GM21619 (cell line): ENCODE measurements around the gene MBD2.
"Not testable (repeated sequence)": the region's sequence is repeated elsewhere in the genome, so short reads cannot be mapped to it uniquely, and the experiment has no call there.

Experiments
- ATAC-seq: cut with Tn5 transposase; IDR thresholded peaks from one replicate; pipeline ENCODE4 v1.9.1; 2021; ENCODE audit not compliant: unreplicated experiment

MBD2 gene, protein sequence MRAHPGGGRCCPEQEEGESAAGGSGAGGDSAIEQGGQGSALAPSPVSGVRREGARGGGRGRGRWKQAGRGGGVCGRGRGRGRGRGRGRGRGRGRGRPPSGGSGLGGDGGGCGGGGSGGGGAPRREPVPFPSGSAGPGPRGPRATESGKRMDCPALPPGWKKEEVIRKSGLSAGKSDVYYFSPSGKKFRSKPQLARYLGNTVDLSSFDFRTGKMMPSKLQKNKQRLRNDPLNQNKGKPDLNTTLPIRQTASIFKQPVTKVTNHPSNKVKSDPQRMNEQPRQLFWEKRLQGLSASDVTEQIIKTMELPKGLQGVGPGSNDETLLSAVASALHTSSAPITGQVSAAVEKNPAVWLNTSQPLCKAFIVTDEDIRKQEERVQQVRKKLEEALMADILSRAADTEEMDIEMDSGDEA

DNA sequence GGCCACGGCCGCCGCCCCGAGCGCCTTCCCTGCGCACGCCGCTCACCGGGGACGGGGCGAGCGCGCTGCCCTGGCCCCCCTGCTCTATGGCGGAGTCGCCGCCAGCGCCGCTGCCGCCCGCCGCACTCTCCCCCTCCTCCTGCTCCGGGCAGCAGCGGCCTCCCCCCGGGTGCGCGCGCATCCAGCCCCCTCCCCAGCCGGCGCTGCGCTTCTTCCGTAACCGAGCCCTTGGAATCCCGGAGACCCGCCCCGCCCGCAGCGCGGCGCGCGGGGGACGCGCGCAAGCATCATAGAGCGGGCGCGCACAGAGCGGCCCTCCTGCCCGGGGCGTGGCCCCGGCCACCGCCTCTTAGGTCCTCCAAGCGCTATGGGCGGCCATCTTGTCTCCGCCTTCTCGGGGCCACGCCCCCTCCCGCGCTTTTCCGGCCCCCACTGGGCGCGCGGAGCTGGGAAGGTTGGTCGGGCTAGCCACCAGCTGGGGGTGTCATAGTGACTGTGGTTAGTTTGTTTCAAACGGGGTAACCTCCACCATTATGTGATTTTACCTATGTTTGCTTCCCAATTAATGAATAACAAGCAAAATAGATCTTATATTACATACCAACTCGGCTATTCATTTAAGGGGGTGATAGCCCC lies at the start of gene MBD2:
MBD2 (minus strand) TSS at position 291 of the 636 bp plus-strand sequence; CDS start at position 181, 110 bp downstream.
- ATAC-seq = peak; percentile 88

DNA sequence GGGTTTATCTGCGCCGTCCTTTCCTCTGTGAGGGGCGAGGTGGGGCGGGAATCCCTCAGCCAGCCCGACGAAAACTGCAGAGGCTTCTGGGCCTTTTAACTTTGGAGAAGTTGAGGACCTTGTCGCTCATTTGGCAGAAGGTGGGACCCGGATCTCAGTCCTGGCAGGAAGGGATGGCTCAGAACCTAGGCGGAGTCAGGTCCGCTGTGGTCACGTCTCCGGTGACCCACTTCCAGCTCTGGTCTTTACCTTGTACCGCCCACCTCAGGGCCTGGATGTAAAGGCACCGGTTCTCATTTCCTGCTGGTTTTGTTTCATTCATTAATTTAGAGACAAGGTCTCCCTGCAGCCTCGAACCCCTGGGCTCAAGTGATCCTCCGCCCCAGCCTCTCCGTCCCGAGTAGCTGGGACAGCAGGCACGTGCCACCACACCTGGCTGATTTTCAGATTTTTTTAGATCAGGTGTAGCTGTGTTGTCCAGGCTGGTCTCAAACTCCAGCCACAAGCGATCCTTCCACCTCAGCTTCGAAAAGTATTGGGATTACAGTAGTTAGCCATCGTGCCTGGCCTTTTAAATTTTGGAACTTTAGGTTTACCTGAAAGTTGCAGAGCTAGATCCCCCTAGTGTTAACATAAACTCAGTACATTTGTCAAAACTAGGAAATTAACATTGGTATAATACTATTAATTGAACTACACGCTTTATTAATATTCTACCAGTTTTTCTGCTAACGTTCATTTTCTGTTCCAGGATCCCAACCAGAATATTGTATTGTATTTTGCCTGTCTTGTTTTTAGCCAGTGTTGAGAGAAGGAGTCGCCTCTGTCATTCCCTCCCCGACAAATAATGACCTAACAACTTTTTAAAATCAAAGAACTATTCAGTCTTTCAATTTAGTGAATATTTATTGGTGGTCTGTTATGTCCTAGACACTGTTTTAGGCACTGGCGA lies 45.7 kb upstream of the MBD2 start:
- peak; percentile 40 for ATAC-seq

DNA sequence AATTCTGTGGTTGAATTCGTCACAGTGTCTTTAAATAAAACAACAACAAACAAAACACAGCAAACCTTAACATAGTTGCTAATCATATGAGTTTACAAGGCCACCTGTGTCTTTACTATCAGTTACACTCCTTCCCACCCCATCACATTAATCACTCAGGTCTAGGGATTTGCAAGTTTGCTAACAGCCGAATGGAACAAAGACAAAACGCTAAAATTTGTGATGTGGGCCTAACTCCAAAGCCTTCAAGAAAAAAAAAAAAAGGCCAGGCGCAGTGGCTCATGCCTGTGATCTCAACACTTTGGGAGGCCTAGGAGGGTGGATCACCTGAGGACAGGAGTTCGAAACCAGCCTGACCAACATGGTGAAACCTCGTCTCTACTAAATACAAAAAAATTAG lies 44.3 kb upstream of the MBD2 start:
- no peak for ATAC-seq

DNA sequence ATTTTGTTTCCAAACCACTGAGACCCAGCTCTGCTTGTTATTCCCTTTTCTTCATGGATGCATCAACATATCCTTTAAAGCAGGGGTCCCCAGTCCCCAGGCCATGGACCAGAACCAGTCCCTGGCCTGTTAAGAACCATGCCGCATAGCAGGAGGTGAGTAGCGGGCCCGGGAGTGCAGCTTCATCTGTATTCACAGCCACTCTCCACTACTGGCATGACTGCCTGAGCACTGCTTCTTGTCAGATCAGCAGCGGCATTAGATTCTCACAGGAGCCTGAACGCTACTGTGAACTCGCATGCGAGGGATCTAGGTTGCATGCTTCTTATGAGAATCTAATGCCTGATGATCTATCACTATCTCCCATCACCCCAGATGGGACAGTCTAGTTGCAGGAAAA lies 43.2 kb upstream of the MBD2 start:
- no peak for ATAC-seq

DNA sequence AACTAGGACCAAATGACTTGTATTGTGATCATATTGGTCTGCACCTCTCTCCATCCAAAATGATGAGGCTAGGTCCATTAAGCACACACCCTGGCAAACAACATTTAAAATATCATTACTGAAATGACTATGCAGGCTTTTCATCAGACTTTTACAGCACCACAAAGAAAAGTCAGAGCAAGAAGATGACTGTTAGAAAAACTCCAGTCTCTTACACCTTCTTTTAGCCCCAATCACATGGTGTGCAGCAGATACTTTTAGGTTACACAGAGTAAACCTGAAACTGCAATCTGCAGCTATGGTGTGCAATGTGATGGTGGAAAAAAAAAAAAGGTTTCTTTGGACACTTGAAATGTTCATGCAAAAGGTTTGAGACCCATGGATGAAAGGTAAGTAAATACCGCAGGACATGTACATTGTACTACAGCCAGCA lies 39.5 kb upstream of the MBD2 start:
- ATAC-seq = peak; percentile 75

DNA sequence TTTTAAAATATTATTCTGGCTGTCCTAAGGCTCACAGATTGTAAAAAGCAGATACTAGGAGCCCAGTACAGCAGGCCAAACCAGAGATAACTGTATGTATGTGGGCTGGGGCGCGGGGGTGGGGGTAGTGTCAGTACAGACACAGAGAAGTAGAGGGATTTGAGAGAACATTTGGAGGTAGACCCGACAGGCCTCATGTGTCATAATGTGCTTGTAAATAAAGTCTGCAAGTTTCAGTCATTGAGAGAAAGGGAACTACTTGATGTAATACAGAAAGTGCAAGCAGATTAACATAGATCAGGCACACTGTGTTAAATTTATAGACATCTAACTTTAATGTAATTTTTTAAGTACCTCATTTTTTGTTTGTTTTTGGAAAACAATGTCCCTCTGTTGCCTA lies 37.4 kb upstream of the MBD2 start:
- ATAC-seq = peak; percentile 69

DNA sequence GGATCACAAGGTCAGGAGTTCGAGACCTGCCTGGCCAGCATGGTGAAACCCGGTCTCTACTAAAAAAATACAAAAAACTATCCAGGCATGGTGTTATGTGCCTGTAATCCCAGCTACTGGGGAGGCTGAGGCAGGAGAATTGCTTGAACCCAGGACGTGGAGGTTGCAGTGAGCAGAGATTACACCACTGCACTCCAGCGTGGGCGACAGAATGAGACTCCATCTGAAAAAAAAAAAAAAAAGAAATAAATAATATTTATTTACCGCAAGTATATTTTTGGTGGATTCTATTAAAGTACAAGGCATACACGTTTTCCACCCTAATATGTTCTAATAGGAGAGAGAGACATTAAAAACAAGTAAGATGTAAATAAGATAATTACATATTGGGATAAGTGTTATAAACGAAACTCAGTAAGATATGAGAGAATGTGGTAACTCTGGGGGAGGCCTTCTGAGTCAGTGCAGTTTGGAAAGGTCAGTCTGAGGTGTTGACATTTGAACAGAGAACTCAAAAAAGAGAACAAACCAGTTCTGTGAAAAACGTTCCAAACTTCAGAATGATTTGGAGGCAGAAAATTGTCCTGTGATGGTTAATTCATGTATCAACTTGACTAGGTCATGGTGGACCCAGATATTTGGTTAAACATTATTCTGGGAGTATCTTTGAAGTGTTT lies 36.1 kb upstream of the MBD2 start:
- ATAC-seq = peak; percentile 31

DNA sequence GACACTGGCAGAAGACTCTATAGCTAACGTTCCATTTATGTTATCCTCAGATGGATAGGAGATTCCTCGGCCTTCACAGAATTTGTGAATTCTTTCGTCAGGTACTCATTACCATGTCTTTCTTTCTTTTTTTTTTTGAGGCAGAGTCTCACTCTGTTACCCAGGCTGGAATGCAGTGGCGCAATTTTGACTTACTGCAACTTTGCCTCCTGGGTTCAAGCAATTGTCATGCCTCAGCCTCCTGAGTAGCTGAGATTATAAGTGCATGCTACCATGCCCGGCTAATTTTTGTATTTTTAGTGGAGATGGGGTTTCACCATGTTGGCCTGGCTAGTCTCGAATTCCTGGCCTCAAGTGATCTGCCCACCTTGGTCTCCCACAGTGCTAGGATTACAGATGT lies 33.3 kb upstream of the MBD2 start:
- ATAC-seq = not testable (repeated sequence)

DNA sequence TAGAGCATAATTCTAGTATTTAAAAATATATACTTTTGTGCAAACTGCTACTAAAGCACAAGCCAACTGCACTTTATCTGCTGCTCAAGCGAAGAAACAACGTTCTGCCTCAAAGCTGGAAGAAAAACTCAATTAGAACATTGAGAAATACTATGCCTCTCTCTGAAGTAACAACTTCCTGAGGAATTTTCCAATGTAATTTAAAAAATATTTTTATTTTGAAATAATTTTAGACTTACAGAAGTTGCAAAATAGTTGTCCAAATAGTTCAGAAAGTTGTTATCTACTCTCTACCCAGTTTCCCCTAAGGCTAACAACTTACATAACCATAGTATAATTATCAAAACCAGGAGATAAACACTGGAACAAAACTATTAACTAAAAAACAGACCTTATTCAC lies 32.5 kb upstream of the MBD2 start:
- no peak for ATAC-seq

DNA sequence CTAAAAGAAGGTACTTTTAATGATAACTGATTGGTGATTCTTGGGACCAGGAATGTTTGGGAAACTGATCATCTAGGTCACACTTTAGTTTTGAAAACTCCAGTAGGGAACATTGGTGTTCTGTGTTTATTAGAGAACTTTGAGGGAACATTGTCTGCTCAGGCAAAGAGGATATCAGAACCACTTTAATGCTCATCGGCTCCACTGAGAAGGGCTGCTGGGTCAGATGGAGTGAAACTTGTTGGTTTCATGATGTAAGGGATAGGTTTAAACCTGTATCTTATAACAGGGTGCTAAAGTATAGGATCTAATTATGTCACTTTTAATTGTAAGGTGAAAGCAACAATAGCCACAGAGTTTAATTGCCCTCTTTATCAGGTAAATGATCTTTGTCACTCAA lies 30.7 kb upstream of the MBD2 start:
- ATAC-seq = no peak

DNA sequence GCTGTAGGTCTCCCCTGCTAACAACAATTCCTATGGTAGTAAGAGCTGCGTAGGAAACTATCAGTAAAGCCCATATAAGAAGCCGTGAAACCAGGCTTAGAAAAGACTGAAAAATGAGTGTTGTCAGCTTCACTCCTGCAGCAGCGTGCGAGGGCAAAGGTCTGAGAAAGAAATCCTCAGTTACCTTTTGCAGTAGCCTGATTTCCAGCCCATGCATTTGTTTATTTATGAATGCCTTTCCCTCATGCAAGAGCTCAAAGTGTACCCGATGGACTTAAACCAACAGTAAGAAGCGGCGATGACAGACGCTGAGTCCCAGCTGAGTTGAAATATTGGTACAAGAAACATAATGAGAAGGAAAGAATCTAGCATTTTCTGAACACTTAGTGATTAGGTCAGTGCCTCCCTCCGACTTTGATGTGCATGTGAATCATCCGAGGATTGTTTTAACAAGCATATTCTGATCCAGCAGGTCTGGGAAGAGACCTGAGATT lies 29.8 kb upstream of the MBD2 start:
- ATAC-seq = no peak

DNA sequence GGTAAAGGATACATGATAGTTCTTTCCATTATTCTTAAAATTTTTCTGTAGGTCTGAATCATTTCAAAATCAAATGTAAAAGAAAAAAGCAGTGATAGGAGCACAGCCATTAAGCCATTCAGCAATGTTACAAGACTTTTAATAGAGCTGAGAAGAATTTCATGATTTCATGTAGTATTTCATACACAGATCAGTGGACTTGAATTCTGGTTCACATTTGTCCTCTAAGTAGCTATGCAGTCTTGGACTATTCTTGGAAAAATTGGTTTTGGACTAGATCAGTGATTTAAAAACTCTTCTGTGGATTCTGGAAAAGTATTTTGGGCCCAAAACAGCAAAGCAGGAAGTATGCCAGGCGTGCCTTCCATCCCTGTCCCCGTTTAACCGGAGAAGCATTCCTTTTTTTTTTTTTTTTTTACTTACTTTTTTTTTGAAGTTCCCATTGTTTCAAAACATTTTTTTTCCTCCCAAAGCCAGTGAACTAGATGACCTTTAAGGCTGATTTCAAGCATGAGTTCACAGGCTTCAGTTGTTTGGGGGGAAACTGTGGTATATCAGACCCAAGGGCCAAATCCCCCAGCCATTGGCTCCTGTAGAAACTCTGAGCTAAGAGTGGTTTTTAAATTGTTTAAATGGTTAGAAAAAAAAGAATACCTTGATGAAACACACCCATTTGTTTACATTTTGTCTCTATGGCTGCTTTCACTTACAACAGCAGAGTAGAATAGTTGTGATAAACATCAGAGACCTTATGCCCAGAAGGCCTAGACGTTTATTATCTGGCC lies 27.3 kb upstream of the MBD2 start:
- no peak for ATAC-seq

DNA sequence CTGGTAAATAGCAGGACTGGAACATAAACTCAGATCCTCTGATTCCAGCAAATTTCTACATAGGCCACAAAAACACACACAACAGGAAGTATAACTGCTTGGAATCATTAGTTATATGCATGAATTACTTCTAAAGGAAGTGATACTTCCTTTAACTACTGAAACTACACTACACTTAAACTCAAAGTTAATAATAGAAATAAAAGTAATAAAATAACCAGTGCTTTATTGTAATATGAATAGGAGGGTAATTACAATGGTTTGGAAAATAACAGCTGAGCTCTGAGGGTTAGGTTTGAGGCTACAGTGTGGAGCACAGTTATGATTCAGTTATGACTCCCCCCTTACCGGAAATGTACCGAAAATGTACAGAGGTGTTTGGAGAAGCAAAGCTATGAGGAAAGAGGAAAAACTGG lies 26.4 kb upstream of the MBD2 start:
- peak; percentile 81 for ATAC-seq

DNA sequence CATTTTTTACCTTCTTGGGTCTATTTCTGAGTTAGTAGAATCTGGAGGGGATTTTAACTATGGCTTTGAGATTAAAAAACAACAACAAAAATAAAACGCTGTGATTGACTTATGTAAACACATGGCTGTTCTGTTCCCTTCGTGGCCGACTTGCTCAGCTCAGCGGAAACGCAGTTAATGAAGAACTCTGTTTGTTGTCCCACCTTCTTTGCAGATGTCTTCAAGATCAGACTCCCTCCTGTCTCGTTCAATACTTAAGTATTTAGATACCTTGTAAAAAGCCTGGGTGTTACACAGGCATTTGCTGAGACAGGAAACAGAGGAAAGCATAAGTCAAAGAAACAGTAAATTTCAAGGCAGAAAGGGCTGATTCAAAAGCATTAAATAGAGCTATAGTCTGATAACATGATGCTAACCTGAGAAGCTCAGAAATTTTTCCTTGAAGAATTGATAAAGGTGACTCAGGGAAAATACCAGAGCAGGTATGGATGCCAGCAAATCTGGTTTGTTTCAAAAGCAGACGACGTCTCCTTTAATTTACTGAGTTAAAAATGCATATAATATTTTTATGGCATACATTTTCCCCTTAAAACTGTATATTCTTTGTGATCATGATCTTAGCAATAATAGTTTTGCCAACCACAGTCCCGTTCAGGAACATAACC lies 23.2 kb upstream of the MBD2 start:
- no peak for ATAC-seq

DNA sequence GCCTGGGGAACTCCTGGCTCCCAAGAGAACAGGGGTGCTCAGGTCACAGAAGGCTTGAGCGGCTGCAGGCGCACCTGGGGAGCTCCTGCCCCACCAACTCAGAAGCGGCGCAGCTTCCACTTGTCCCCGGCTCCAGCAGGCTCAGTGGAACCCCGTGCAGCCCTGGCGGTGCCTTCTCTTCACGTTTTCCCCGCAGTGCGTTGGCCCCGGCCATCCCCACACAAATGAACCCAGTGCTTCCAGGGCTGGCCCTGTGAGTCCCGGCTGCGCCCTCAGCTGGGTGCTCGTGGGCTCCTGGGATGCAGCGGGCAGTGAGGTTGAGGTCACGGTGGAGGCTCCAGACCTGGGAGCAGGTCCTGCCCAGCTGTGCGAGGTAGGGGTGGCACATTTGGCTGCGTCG lies 17.9 kb upstream of the MBD2 start:
- ATAC-seq = no peak

DNA sequence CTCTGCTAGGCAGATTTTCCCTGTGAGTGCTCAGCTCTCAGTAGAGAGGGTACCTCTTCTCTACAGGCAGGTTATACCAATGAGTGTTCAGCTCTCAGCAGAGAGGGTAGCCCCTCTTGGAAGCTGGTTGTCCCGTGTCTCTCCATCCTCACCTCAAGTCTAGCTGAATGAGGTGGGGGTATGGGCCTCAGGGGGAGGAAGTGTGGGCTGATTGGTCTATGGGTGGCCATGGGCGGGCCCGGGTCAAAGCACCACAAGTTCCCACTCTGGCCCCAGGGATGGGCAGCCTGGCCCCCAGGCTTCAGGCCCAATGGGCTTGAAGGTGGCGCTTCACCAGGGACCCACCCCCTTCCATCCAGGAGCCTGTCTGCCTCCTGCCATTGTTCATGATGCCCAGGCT lies 17.0 kb upstream of the MBD2 start:
- no peak for ATAC-seq

DNA sequence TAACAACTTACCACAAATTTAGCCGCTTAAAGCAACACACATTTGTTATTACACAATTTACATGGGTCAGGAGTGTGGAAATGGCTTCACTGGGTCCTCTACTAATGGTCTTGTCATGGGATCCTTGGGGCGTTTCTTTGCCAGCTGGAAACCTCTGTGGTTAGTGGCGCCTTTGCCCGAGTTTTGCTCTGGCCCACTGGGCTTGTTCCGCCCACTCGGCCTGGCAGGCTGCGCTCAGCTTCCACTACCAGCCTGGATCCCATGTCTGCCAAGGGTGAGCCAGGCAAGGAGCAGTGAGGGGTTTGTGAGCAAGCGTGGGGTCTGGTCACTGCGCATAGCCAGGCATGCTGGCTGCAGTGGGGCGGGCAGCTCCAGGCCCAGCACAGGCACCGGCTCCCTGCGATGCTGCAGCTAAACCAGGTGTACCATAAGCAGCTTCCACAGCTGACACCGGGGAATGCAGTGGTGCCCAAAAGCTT lies 16.2 kb upstream of the MBD2 start:
- ATAC-seq = no peak

DNA sequence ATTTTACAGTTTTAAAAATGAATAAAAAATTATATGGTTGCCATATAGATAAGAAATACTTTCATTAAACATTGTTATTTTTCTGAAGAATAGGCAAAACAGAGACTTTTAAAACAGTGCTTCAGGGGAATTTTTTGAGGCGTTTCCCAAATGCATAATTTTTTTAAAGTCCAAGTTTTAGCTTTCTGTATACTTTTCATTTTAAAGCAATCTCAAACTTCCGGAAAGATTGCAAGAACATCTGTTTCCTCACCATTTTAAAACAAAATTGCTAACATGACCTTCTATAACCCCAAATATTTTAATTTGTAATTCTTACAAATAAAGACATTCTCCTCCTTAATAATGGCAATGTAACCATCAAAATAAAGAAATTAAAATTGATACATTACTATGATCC lies 15.1 kb upstream of the MBD2 start:
- ATAC-seq = no peak

DNA sequence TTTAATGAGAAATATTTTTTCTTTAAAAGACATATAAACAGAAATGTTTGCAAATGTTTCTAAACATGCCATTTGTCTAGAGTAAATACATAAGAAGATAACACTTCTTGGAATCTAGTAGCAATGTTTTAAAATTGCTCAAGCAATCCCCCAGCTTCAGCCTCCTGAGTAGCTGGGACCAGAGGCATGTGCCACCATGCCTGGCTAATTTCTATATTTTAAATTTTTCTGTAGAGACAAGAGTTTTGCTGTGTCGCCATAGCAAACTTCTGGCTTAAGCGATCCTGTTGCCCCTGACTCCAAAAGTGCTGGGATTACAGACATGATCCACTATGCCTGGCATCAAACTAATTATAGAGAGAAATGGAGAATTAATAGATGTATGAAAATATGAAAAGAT lies 14.6 kb upstream of the MBD2 start:
- no peak for ATAC-seq
